NT2/D1 (cell line): ENCODE results near the gene FAM107B.

Experiments used
- SUZ12 ChIP-seq: IDR thresholded peaks from 2 replicates; pipeline ENCODE4 v1.6.1; 2011; ENCODE audit not compliant: insufficient read length, insufficient read depth; ENCODE audit errors: extremely low read depth
- YY1 ChIP-seq: IDR thresholded peaks from 2 replicates; pipeline ENCODE4 v1.6.1; 2011; ENCODE audit not compliant: insufficient read length, insufficient read depth
- ZNF274 ChIP-seq: IDR thresholded peaks from 2 replicates; pipeline ENCODE4 v1.6.1; 2011; ENCODE audit warnings: mild to moderate bottlenecking, low read depth, low read length

DNA sequence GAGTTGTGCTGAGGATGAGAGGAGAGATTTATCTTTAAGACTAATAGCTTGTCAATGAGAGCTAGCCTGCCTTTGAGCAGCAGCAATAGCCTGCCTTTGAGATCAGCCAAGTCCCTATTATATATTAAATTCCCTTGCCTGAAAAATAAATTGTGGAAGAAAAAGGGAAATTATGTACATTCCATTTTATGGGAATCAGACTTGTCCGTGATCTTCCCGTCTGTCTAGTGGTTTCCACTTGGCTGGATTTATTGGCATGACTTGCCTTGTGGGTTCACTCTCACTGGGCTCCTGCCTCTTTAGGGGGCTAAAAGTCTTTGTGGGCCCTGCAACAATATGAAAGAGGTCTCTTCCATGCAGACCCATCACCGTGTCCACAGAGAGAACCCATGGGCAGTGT, 272.3 kb downstream of the FAM107B start:
- TF ChIP-seq ZNF274 (no peak), SUZ12 (no peak), YY1 (no peak)
